Panc1 (cell line): ENCODE results near the gene CLK2. TPM values are rescaled to one million over a fixed set of nuclear protein-coding genes. Genes with fewer than 3 reads are reported as not detected.

Experiments used
- ATAC-seq: fragments of 200-7000 bp; cut with Tn5 transposase; 2 replicates; pipeline ENCODE4 v1.9.1; 2020; ENCODE audit warnings: mild to moderate bottlenecking, moderate library complexity
- BruUV-seq: library from RNA; stranded (reverse); fragments of 400-500 nt; replicated peaks from 2 replicates; lab custom pipeline; 2021; lab: Mats Ljungman, UMichigan
- CTCF ChIA-PET: fragments of 300-600 bp; sonication (Branson Sonifier 250); formaldehyde crosslinking; loops from one replicate; lab custom pipeline; 2022; ENCODE audit warnings: antibody characterized with exemption; lab: Charles Lee
- POLR2A ChIA-PET: fragments of 300-600 bp; sonication (Branson Sonifier 250); formaldehyde crosslinking; loops from one replicate; lab custom pipeline; 2022; ENCODE audit warnings: antibody characterized with exemption; lab: Charles Lee
- DNase-seq: peaks from one replicate; pipeline ENCODE4 v3.0.0-alpha.2; 2010; ENCODE audit warnings: low read depth, low spot score
- H3K27ac ChIP-seq: 2 replicates; pipeline ENCODE4 v1.5.1; 2011; ENCODE audit warnings: mild to moderate bottlenecking, low read length, inconsistent platforms
- H3K27me3 ChIP-seq: fragments of 200-500 bp; sonication (Bioruptor generic); 2 replicates; pipeline ENCODE4 v1.6.0; 2014; ENCODE audit warnings: low read length, inconsistent platforms; ENCODE audit not compliant: control insufficient read depth, insufficient read depth
- H3K36me3 ChIP-seq: fragments of 200-500 bp; sonication (Bioruptor generic); 2 replicates; pipeline ENCODE4 v1.5.1; 2014; ENCODE audit warnings: inconsistent platforms, mild to moderate bottlenecking, low read length, moderate library complexity; ENCODE audit not compliant: control insufficient read depth, insufficient read depth
- H3K4me1 ChIP-seq: 2 replicates; pipeline ENCODE4 v1.5.1; 2011; ENCODE audit warnings: inconsistent platforms, mild to moderate bottlenecking, low read length, moderate library complexity; ENCODE audit not compliant: control insufficient read depth, insufficient read depth
- H3K4me3 ChIP-seq, 2 experiments: 2 replicates each; pipeline ENCODE4 v1.5.1; 2011 to 2012; ENCODE audit warnings: low read depth in 2 of 2, low read length in 2 of 2, mild to moderate bottlenecking in 2 of 2, inconsistent platforms in 1 of 2, moderate library complexity in 1 of 2
- H3K9me3 ChIP-seq: fragments of 200-500 bp; sonication (Bioruptor generic); 2 replicates; pipeline ENCODE4 v1.5.1; 2014; ENCODE audit warnings: low read depth, mild to moderate bottlenecking, inconsistent platforms, low read length, moderate library complexity; ENCODE audit not compliant: control insufficient read depth, insufficient read depth
- POLR2AphosphoS5 ChIP-seq: IDR thresholded peaks from 2 replicates; pipeline ENCODE4 v1.6.1; 2012; ENCODE audit warnings: mild to moderate bottlenecking, low read depth, low read length, moderate library complexity
- SIN3A ChIP-seq: IDR thresholded peaks from 2 replicates; pipeline ENCODE4 v1.6.1; 2012; ENCODE audit warnings: low read depth, mild to moderate bottlenecking, low read length, moderate library complexity, borderline replicate concordance; ENCODE audit not compliant: insufficient read depth
- TCF7L2 ChIP-seq: IDR thresholded peaks from 2 replicates; pipeline ENCODE4 v1.6.1; 2011; ENCODE audit warnings: mild to moderate bottlenecking, low read depth, low read length, inconsistent platforms
- in situ Hi-C: cut with HindIII; loops from 2 replicates; pipeline ENCODE4 v1.10.0; 2016; ENCODE audit warnings: low sequenced_read_pairs, low pct_unique_long_range_greater_than_20kb
- intact Hi-C: fragments of 100-400 bp; cut with micrococcal nuclease; formaldehyde crosslinking; loops from one replicate; pipeline ENCODE4 v1.10.0; 2022; ENCODE audit not compliant: unreplicated experiment
- total RNA-seq: library from RNA; stranded (reverse); gene quantifications from one replicate; pipeline ENCODE4 v1.2.1, GENCODE V29; 2021; ENCODE audit not compliant: unreplicated experiment
- TF ChIP-seq, protein P1 (sequence below): fragments of 450-650 bp; IDR thresholded peaks from 2 replicates; pipeline ENCODE4 v1.5.1; 2017; ENCODE audit warnings: mild to moderate bottlenecking
- TF ChIP-seq, protein P2 (sequence below), 2 experiments: IDR thresholded peaks; 2 replicates each; pipeline ENCODE4 v1.6.1; 2011 to 2012; ENCODE audit warnings: low read depth in 2 of 2, control low read depth in 1 of 2, low read length in 1 of 2, mild to moderate bottlenecking in 1 of 2, moderate library complexity in 1 of 2; ENCODE audit not compliant: insufficient read depth in 1 of 2

The CLK2 gene
- total RNA-seq, 1 experiment from 2014 or later, result 43.6 TPM

DNA sequence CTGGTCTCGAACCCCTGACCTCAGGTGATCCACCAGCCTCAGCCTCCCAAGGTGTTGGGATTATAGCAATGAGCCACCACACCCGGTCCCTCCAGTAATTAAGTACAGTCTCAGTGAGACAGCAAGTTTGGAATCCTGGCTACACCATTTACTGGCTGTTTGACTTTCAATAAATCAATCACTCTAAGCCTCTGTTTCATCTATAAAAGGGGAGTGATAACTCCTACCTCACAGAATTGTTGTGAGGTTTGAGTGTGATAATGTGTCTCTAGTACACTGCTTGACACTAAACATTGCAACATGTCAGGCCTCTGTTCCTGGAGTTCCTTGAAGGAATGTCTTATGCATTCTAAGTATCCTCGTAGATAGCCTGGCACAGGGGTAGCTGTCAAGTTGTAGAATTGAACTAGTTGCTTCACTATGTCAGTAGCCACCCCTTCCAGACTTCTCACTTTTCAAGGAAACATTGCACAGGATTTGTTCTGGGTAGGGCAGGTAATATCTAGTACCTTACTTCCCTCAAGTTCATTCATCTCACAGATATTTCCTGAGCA is 30.4 kb downstream of the CLK2 start:
- TSS peak; percentile 70 for BruUV-seq
- Histone ChIP-seq H3K9me3 (no peaks in the 10 kb centered on the region), H3K27me3 (no peaks in the 10 kb centered on the region), H3K36me3 (no peaks in the 10 kb centered on the region), H3K4me3 (peak overlapping the region; percentile 60 to 85), H3K27ac (peak overlapping the region; percentile 95), H3K4me1 (peaks cover 24% of the 10 kb centered on the region)
- CTCF ChIA-PET, result no interaction called here
- no peak for TF ChIP-seq TCF7L2
- TF ChIP-seq SIN3A, result no peak
- TF ChIP-seq, protein P1, sequence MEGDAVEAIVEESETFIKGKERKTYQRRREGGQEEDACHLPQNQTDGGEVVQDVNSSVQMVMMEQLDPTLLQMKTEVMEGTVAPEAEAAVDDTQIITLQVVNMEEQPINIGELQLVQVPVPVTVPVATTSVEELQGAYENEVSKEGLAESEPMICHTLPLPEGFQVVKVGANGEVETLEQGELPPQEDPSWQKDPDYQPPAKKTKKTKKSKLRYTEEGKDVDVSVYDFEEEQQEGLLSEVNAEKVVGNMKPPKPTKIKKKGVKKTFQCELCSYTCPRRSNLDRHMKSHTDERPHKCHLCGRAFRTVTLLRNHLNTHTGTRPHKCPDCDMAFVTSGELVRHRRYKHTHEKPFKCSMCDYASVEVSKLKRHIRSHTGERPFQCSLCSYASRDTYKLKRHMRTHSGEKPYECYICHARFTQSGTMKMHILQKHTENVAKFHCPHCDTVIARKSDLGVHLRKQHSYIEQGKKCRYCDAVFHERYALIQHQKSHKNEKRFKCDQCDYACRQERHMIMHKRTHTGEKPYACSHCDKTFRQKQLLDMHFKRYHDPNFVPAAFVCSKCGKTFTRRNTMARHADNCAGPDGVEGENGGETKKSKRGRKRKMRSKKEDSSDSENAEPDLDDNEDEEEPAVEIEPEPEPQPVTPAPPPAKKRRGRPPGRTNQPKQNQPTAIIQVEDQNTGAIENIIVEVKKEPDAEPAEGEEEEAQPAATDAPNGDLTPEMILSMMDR, result no peak
- TF ChIP-seq, protein P2, sequence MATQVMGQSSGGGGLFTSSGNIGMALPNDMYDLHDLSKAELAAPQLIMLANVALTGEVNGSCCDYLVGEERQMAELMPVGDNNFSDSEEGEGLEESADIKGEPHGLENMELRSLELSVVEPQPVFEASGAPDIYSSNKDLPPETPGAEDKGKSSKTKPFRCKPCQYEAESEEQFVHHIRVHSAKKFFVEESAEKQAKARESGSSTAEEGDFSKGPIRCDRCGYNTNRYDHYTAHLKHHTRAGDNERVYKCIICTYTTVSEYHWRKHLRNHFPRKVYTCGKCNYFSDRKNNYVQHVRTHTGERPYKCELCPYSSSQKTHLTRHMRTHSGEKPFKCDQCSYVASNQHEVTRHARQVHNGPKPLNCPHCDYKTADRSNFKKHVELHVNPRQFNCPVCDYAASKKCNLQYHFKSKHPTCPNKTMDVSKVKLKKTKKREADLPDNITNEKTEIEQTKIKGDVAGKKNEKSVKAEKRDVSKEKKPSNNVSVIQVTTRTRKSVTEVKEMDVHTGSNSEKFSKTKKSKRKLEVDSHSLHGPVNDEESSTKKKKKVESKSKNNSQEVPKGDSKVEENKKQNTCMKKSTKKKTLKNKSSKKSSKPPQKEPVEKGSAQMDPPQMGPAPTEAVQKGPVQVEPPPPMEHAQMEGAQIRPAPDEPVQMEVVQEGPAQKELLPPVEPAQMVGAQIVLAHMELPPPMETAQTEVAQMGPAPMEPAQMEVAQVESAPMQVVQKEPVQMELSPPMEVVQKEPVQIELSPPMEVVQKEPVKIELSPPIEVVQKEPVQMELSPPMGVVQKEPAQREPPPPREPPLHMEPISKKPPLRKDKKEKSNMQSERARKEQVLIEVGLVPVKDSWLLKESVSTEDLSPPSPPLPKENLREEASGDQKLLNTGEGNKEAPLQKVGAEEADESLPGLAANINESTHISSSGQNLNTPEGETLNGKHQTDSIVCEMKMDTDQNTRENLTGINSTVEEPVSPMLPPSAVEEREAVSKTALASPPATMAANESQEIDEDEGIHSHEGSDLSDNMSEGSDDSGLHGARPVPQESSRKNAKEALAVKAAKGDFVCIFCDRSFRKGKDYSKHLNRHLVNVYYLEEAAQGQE (IDR thresholded peaks at IDR 0.05; ENCODE audit: insufficient read depth in 1 of 2, low read depth in 2 of 2, low read length in 1 of 2), result no peak
- TF ChIP-seq POLR2AphosphoS5, result no peak
- in situ Hi-C loops, result no loop called here
- intact Hi-C loops, result no loop called here
- ATAC-seq (no peak), DNase-seq (no peak)
- POLR2A ChIA-PET, result no interaction called here

DNA sequence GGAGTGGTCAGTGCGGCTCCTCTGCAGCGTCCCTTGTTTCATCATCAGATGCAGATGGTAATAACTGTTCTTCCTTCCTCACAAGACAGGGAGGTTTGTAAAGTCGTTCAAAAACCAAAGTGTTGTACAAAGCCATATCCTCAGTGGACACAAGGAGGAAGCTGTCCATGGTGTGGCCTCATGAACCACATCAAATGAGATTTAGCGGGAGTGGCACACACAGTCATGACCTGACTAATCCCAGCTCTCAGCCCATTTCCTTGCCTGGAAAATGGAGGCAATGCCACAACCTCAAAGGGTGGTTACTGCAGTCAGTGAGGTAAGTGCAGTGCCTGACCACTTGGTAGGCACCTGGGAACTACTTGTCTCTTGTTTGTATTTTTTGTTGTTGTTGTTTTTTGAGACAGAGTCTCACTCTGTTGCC is 31.5 kb downstream of the CLK2 start:
- ChIA-PET CTCF (interaction anchor here (0.6 kb wide), 1 partner anchor 9 kb away, joined by 3 read pairs; no protein-coding TSS in a partner anchor), POLR2A (interaction anchor here (1.0 kb wide), 1 partner anchor 48 kb away, joined by 4 read pairs; no protein-coding TSS in a partner anchor)
- TF ChIP-seq POLR2AphosphoS5 (no peak), TCF7L2 (no peak), SIN3A (no peak)
- TF ChIP-seq, protein P2 (IDR thresholded peaks at IDR 0.05; ENCODE audit: insufficient read depth in 1 of 2, low read depth in 2 of 2, low read length in 1 of 2), result no peak
- TF ChIP-seq, protein P1, result no peak
- Histone ChIP-seq H3K4me3 (no peak overlapping the region), H3K9me3 (no peaks in the 10 kb centered on the region), H3K4me1 (peaks cover 24% of the 10 kb centered on the region), H3K27ac (peak overlapping the region; percentile 72; the same call in 1 of the 2 replicates), H3K27me3 (no peaks in the 10 kb centered on the region), H3K36me3 (no peaks in the 10 kb centered on the region)
- ATAC-seq, result no peak
- BruUV-seq, result no TSS peak
- in situ Hi-C loops, result no loop called here
- intact Hi-C loops, result no loop called here
- no peak for DNase-seq
